GM12878 (cell line): ENCODE measurements around the gene NAB1.
A peak's percentile ranks its signal among the peaks of the same experiment; 100 is the strongest.

ENCODE experiments used
- CTCF ChIP-seq, 3 experiments: IDR thresholded peaks in 2 of 3; conservative IDR thresholded peaks in 1 of 3; 2 replicates each; pipeline ENCODE4 v1.5.1; 2011; ENCODE audit warnings: low read depth in 3 of 3, low read length in 3 of 3, mild to moderate bottlenecking in 3 of 3, control low read depth in 2 of 3, moderate library complexity in 2 of 3, inconsistent platforms in 1 of 3, mixed read lengths in 1 of 3; ENCODE audit not compliant: control insufficient read depth in 2 of 3, insufficient read depth in 1 of 3; ENCODE audit errors: extremely low read depth in 1 of 3
- RCOR1 ChIP-seq: conservative IDR thresholded peaks from 2 replicates; pipeline ENCODE4 v1.6.1; 2012; ENCODE audit warnings: low read depth, low read length, improper control_type of control experiment
- TF ChIP-seq, protein P1 (sequence below): fragments of 150-350 bp; IDR thresholded peaks from 2 replicates; pipeline ENCODE4 v1.6.1; 2016; ENCODE audit warnings: low read depth, low read length

GRCh38 chr2:190678444-190679162 lies 29.7 kb downstream of the NAB1 start:
- TF ChIP-seq CTCF (IDR thresholded peaks at IDR 0.05 in 2 of 3, conservative IDR thresholded peaks at IDR 0.05 in 1 of 3; ENCODE audit: control insufficient read depth in 2 of 3, extremely low read depth in 1 of 3, insufficient read depth in 1 of 3, low read depth in 3 of 3, low read length in 3 of 3), result no peak
- 0 out of 2 replicates have a peak, but pooled peaks have one; percentile 35 for TF ChIP-seq RCOR1
- TF ChIP-seq, protein P1, sequence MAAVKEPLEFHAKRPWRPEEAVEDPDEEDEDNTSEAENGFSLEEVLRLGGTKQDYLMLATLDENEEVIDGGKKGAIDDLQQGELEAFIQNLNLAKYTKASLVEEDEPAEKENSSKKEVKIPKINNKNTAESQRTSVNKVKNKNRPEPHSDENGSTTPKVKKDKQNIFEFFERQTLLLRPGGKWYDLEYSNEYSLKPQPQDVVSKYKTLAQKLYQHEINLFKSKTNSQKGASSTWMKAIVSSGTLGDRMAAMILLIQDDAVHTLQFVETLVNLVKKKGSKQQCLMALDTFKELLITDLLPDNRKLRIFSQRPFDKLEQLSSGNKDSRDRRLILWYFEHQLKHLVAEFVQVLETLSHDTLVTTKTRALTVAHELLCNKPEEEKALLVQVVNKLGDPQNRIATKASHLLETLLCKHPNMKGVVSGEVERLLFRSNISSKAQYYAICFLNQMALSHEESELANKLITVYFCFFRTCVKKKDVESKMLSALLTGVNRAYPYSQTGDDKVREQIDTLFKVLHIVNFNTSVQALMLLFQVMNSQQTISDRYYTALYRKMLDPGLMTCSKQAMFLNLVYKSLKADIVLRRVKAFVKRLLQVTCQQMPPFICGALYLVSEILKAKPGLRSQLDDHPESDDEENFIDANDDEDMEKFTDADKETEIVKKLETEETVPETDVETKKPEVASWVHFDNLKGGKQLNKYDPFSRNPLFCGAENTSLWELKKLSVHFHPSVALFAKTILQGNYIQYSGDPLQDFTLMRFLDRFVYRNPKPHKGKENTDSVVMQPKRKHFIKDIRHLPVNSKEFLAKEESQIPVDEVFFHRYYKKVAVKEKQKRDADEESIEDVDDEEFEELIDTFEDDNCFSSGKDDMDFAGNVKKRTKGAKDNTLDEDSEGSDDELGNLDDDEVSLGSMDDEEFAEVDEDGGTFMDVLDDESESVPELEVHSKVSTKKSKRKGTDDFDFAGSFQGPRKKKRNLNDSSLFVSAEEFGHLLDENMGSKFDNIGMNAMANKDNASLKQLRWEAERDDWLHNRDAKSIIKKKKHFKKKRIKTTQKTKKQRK, result no peak
